Bone marrow (tissue), 2 donors: ENCODE results near the gene CPN2.

Experiments used
- DNase-seq, 2 donors: peaks; one replicate each; lab custom pipeline; 2025; lab: John Stamatoyannopoulos, UW

Gene CPN2

DNA sequence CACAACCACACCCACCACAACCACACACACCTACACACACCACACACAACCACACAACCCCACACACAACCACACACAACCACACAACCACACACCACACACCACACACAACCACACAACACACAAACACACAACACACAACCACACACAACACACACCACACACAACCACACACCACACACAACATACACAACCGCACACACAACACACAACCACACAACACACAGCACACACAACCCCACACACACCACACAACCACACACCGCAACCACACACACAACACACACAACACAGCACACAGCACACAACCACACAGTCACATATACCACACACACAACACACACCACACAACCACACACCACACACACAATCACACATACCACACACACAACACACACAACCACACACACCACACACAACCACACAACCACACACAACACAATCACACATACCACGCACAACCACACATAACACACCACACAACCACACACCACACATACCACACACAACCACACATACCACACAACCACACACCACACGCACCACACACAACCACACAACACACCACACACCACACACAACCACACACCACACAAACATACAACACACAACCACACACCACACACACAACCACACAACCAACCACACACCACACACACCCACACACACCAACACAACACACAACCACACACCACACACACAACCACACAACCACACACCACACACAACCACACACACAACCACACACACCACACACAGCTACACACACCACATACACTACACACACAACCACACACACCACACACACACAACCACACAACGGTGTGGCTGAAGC is 23.7 kb downstream of the CPN2 start:
- DNase-seq: no peak

DNA sequence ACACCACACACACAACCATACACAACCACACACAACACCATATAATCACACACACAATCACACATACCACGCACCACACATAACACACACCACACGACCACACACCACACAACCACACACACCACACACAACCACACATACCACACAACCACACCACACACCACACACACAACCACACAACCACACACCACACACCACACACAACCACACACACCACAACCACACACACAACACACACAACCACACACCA is 24.2 kb downstream of the CPN2 start:
- no peak for DNase-seq

DNA sequence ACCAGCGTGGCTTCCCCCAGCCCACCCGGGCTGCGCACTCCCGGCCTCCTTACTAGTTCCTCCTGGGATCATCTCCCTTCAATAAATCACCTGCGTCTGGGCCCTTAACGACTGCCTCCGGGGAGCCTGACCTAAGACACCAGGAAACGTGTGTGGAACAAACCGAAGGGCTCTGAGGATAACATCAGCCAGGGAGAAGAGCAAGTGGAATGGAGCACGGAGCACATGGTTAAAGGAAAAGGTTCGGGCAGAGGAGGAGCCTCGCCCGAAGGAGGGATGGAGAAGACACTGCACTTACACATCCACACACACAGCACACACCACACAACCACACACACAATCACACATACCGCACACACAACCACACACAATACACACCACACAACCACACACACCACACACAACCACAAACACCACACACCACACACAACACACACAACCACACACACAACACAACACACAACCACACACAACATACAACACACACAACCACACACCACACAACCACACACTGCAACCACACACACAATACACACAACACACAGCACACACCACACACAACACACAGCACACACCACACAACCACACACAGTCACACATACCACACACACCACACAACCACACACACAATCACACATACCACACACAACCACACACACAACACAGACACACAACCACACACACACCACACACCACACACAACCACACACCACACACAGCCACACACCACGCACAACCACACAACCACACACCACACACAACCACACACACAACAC is 24.7 kb downstream of the CPN2 start:
- DNase-seq: no peak

DNA sequence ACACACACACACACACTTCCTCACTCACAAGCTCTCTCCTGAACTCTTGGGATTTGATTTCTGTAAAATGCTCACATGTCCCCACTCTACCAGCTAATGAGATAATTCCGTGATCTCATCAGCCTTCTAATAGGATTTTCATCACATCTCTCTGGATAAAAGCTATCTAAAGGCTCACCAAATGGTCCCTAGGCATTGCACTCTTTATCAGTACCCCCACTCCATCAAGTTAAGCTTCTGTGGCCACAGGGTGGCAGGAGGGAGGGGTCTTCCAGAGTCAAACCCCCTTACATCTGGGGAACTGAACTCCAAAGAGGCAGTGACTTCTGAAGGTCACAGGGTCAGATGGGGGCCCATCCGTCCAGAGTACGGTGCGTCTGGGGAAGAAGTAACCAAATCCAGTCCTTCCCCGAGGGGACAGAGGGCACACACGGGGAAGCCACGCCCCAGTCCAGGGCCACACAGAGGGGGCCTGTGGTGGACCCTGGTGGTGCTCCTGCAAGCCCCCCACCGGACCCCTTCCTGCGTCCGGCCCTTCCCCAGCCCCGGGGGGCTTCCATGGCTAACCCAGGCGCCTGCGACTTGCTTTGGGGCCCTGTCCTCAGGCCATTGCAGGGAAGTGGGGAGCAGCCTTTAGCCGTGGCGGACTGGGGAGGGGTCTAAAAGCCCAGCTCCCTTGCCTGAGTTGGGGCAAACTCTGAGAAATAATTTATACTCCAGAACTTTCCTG is 25.5 kb downstream of the CPN2 start:
- no peak for DNase-seq

DNA sequence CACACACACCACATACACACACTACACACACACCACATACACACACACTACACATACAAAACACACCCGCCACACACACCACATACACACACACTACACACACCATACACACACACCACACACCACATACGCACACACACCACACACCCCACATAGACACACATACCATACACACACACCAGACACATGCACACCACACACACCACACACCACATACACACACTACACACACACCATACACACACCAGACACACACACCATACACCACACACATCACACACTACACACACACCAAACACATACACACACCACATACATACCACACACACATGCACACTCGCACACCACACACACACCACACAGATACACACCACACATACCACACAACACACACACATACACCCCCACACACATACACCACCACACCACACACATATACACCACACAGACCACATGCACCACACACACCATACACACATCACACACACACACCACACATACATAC is 26.3 kb downstream of the CPN2 start:
- DNase-seq: no peak

DNA sequence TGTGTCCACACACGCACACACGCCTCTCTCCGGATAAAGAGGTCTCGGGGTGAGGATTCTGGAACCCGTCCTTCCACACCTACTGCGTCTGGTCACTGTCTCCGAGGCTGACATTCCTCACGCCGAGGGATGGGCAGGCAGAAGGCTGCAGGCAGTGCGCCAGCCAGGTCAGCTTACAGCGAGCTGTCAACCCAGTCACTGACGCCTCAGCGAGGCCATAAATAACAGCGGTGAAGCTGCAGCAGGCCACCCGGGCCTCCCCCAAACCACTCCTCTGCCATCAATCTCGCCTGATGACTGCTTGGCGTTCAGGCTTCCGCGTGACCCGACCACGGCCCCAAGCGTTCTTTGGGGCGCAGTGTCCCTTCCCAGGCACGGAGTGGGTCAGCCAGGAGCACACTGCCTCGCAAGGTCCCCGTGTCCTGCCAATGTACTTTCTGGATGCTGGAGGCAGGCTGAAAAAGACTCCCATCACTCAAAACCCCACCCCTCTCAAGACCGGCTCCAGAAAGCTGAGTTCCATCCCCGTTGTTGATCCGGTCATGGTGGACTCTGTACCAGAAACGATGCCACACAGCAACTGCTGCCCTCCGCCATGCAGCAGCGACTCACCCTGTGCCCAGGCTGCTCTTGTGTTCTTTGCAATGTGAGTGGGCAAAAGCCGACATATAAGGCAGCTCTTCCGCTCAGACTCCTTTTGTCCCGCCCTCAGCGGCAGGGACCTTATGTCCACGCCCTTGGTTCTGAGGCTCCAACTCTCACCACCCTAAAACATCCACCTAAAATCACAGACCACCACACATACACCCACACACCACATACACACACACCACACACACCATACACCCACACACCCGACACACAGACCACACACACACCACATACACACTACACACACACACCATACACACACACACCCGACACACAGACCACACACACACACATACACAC is 27.1 kb downstream of the CPN2 start:
- DNase-seq: no peak

DNA sequence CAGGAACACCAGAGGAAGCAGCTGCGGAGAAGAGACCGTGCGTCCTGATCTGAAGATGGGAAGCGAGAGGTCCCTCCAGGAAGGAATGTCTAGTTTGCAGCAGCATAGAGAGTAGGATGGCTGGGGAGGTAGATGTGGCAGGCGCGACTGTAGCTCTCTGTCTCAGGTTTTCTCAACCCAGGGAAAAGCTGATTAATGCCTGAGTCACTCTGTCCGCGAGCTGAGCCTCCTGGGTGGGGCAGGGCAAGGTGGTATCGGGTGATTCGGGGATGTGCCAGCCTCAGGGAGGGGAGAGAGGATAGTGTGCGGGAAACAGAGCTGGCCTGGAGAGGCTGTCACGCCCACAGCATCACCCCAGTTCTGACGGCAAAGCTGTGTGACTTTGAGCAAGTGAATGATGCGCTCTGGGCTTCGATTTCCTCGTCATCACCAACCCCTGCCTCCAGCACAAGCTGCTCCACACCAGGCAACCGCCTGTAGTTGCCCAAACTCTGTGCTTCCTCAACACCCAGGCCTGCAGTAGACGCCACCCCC is 28.4 kb downstream of the CPN2 start:
- no peak for DNase-seq

DNA sequence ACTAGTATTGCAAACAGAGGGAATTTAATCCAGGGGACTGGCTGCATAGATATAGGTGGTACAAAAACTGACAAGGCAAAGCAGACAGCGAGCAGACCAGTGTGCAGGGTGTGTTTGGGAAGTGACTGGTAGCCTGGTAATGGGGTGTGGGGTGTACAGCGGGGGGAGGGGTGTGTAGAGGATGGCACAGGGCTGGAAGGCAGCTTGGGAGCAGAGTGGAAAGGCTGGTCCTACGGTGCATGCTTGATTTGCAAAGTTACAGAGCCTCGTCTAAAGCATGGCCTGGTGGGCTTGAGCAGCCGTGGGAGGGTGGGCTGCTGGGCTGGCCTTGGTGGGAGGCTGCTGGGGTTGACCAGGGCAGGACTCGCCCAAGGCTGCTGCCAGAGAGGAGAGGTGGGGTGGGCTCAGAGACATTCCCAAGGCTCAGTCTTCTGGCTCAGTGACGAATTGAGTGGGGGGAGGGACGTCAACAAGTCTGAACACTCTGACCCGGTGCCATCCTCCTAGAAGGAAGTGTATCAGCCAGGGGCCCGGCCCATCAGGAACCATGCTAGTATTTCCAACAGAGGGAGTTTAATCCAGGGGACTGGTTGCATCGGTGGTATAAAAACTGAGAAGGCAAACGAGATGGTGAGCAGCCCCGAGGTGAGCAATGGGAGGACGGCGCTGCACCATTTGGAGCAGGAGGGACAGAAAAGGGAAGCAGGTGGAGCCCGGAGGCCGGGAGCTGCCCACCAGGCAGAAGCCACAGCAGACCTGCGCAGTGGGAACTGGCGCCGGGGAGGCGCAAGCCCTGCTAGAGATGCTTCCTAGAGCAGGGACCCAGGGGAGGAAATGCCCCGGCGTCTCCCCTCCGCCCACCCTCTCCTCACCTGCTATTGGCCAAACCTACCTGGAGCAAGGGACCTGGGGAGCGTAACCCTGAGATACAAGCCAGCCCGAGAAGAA is 29.2 kb downstream of the CPN2 start:
- no peak for DNase-seq

DNA sequence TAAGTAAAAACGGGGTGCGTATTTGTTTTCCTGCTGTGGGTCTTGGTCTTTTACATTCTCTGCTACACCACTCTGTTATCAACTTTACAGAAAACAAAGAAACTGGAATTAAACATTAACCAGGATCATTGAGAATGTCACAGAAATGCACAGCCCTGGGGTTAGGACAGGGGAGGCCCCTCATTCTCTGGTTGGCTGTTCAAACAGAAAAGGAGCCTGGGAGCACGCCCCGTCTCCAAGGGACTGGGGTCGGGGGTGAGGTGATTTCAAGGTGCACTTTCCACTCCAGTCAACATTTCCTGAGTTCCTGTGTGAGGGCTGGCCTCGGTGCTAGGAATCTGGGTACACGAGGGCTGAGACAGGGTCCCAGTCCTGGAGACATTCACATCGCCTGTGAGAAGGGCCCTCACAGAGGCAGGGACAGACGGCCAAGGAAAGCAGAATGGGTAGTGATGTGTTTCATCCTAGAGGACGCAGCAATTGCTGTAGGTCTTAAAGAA is 30.3 kb downstream of the CPN2 start:
- DNase-seq: no peak

DNA sequence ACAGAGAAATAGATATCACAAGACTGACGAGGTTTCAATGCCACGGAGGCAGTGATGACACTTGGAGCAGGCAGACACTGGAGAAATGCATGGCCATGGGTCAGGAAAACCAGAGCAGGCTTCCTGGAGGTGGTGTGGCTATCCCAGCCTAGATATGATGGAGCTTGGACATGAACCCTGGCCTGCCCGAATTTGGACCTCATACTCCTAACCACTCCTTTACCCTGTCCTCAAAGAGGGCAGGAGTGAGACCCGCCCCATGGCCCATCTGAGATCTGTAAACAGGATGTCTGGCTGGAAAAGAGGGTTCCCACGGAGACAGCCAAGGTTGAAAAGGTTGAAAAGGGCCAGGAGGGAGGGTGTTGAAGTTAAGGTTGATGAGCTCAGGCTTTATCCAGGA is 31.0 kb downstream of the CPN2 start:
- DNase-seq: no peak

DNA sequence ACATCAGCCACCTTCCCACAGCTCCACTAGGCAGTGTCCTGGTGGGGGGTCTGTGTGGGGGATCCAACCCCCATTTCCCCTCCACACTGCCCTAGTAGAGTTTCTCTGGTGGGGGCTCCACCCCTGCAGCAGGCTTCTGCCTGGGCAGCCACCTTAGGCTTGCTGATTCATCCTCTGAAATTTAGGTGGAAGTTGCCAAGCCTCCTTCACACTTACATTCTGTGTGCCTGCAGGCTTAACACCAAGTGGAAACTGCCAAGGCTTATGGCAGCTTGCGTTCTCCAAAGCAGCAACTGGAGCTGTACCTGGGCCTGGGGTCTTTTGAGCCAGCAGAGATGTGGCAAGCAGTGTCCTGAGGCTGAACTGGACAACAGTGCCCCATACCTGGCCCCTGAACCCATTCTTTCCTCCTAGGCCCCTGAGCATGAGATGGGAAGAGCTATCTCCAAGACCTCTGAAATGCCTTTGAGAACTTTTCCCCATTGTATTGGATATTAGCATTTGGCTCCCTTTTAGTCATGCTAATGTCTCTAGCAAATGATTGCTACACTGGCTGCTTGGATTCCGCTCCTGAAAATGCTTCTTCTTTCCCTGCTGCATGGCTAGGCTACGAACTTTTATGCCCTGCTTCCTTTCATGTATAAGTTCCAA is 32.5 kb downstream of the CPN2 start:
- no peak for DNase-seq

DNA sequence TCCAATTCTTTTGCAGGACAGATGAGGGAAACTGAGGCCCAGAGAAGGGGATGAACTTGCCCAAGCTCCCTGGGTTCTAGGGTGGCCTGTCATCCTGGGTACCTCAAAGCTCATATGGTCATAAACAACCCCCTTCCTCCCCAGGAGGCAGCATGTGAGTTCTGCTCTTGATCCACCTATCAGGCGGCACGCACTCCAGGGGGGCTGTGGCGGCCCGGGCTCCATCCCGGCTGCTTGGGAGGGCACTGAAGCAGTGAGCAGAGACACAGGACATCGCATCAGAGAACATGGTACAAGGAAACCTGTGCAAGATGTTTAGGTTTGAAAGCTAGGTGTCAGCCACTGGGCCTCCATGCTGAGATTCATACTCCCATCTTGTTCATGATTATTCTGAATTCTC is 34.2 kb downstream of the CPN2 start:
- DNase-seq: no peak

DNA sequence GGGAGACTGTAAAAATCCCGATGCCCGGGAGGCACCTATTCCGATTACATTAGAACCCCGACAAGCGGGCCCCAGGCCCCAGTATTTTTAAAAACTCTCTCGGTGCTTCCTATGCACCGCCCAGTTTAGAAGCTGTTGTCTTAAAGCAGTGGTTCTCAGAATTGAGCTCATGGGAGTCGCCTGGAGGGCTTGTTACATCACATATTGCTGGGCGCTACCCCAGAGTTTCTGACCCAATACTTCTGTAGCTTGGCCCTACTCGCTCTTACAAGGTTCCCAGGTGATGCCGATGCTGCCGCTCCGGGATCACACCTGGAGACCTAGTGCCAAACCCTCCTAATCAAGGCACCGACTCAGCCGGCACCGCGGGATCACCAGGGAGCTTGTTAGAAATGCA is 35.2 kb downstream of the CPN2 start:
- DNase-seq: no peak

DNA sequence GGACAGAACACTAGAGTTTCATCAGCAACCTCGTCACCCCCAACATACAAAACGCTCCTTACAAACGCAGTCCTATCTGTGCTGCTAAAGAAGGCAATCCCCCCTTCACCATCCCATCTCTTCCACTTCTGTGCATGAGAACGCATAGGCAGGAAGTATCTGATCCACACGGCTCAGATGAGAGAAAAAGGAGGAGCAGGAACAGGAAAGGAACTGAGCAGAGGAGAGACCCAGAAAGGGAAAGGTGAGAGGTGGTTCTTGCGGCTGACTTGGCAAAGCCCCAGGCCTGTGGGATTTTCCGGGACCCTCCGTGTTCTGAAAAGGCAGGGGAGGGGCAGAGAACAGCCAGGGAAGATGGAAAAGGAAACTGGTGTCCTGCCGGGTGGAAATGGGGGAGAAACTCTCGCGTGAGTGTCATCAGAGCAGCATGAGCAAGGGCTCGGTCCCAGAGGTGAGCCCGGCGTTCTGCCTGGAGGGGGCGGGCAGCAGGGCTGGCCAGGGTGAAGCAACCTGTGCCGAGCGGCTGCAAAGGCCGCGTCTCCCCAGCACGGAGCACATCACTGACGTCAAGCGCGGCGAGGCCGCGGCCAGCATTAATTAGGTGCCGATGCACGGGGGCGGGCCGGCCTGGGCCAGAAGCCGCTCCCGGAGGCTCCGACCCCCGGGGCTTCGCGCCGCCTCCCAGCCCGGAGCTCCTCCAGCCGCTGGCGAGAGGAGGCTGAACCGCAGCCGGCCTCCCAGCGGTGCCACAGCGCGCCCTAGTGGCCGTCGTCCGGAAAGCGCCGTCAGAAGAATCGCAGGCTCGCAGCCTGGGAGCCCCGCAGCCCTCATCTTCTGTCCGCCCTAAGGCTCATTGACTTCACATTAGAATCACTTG is 35.8 kb downstream of the CPN2 start:
- peak; percentile 68 to 71 for DNase-seq

DNA sequence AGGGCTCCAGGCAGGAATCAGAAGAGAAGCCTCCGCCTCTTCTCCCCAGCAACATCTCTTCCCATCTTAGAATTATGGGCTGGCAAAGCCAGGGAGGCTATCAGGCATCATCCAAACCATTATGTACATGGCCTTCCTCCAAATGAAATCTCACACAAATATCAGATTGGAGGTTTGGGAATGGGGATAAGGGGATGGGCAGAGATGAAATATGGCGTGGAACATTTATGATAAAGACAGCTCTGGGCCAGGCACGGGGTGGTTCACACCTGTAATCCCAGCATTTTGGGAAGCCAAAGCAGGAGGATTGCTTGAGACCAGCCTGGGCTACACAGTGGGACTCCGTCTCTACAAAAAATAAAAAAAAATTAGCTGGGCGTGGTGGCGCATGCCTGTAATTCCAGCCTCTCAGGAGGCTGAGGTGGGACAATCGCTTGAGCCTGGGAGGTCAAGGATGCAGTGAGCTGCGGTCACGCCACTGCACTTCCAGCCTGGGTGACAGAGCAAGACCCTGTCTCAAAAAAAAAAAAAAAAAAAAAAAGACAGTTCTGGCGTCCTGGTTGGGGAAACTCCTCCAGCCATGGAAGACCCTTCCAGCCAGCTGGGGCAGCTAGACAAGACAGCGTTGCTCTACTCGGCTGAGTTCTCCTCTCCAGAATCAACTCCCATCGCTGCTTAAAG is 36.6 kb downstream of the CPN2 start:
- DNase-seq: no peak

DNA sequence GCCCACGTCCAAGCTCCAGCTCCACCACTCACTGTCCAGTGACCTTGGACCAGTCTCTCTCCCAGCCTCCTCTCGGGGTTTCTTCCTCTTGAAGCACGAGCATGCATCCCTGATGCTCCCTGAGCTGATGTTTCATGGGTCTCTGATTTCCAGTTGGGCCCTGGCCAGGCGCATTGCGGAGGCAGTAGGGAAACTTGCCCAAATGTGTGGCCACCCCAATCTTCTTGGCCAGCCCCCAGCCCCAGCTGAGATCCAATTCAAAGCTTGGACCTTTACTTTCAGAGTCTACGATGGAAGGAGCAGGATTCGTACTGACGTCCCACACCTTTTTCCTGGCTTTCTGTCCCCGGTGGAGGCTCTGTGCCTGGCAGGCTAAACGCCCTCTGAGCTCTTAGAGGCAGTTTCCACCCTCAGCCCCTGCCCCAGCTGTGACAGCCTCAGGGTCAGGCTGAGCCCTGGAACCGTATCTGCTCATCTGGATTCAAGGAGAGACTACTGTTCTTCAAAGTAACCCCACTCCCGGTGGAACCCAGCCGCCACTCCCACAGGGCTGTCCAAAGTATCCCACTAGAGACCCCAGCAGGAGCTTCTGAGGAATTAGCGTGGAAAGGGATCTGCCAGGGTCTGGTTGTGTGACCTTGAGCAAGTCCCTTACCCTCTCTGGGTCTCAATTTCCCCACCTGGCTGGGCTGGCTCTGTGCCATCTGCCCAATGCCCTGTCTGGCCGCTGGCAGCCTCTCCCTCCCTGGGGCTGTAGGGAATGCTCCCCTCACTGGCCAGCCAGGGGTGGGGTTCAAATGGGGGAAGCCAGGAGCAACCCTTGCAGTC is 37.4 kb downstream of the CPN2 start:
- no peak for DNase-seq

DNA sequence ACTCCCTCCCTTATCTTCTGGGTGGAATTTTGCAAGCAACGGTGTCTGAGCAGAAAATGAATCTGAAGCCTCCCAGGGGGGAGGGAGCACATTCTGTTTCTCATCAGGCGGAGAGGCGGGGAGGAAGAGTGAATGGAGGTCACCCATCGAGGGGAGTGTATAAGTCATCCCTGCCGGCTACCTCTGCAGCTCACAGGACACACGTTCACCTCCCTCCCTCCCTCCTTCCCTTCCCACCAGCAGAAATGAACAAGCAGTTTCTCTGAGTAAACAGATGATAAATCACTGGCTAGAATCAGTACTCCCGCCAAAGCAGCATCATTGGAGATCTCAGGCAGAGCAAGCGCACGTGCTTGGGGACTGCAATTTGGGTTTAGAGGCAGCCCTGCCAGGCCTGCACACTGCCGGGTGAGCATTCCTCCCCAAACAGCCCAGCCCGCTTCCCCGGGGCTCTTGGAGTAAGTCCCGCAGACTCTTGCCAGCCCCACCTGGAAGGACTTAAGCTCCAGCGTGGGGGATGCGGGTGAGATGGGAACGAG is 38.3 kb downstream of the CPN2 start:
- peak in 1 of 2 donors; percentile 25 for DNase-seq
